NCI-H1092 treated with DMSO at 0.1 percent for 48 hours (cell line): ENCODE measurements around the gene BANF1.
A peak's percentile ranks its signal among the peaks of the same experiment; 100 is the strongest.

ENCODE experiments used
- DNase-seq: peaks from one replicate; lab custom pipeline; 2025; lab: John Stamatoyannopoulos, UW

BANF1 gene, protein sequence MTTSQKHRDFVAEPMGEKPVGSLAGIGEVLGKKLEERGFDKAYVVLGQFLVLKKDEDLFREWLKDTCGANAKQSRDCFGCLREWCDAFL

DNA sequence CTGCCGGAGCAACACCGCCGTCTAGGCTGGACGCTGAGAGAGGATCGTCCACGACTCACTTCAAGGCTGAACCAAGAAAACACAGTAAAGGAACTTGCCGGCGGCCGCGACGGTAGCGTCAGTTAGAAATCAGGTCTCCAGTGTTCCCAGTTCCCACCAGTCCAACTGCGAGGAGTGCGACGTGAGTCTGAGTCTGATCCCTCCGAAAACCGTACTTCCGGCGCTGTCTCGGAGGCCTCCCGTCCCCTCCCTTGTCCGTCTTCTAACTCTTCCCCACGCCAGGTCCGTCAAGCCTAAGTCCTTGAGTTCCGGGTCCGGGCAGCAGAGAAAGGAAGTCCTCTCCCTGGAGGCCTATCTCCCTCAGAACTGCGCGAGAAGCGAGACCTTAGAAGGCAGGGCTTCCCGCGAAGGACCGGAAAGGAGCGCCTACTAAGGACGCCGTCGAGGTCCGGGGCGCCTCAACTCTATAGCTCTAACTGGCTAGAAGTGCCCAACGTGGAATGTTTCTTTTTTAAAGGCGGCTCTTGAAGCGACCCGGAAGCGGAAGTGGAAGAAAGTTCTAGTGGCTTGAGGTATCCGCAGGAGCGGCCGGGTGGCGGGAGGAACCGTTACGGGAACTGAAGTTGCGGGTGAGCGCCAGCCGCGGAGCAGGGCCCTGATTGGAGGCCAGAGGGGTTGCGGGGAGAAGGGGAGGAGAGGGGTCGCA lies at the start of gene BANF1, which contains the start of gene EIF1AD:
TSS of gene BANF1 (plus strand) at position 562 of the 706 bp plus-strand sequence. CDS start 748 bp downstream, outside the sequence.
TSS of gene EIF1AD (minus strand) at position 216 of the 706 bp plus-strand sequence. CDS start 1,768 bp downstream, outside the sequence.
- DNase-seq = peak; percentile 99

DNA sequence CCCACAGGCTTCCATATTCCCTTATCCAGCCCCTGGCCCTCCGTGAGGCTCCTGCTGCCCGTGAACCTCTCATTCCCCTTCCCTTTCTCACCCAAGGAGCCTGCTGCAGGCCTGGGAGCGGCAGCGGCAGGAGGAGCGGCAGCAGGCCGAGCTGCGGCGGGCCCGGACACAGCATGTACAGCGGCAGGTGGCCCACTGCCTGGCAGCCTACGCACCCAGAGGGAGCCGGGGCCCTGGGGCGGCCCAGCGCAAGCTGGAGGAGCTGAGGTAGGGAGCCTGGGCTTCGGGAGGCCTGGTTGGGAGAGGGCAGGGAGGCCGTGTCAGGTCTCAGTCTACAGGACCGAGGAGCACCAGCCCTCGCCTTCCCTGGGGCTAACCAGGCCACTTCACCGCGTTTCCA lies 48.8 kb upstream of the BANF1 start:
- no peak for DNase-seq

DNA sequence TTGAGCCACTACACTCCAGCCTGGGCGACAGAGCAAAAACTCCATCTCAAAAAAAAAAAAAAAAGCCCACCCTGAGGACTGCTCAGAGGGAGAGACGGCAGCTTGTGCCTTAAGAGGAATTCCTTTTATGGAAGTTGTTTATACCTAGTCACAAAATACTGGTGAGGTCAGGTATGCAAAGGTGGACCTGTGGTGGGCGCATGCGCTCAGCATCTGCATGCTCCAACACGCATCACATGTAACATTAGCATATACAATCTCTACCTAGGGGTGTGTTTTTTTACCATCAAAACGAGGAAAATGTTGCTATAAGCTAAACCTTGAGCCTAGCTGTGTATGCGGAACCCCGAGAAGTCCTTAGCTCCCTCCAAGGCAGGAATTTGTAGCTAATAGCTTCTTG lies 47.5 kb upstream of the BANF1 start:
- DNase-seq = no peak

DNA sequence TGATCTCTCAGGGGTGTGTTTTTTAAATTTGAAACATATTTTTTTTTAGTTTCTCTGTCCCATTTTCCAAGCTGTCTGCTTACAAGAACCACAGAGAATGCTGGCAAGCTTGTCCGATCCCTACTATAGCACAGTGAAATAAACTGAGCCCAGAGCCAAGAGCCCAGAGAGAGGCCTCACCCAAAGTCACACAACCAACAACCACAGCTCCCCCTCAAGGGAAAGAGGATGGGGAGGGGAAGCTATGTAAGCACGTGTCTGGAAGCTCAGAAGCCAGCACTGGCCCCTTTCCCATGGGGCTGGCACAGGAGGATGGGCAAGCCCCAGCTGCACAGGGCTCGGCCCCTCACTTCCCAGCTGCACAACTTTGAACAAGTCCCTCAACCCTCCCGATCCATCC lies 44.0 kb upstream of the BANF1 start:
- DNase-seq = no peak

DNA sequence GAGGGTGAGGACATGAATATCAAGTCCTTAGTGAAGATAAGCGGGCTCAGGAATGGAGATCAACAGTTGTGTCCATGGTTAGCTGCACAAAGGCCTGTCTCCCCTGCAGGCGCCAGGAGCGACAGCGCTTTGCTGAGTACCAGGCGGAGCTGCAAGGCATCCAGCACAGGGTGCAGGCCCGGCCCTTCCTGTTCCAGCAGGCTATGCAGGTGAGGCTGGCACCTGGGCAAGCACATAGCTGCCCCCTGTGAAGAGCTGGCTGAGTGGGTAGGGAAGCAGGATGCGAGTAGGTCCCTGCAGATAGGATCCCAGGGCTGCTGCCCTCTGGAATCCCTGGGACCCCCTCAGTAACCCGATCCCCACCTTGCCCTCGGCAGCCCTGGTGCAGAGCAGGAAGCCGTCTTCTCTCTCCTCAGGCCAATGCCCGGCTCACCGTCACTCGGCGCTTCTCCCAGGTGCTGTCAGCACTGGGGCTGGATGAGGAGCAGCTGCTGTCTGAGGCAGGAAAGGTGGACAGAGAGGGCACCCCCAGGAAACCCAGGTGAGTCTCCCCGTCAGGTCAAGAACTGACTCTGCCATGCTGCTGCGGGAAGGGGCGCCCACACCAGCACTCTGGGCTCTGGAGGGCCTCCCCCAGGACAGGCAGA lies 43.4 kb upstream of the BANF1 start:
- no peak for DNase-seq

DNA sequence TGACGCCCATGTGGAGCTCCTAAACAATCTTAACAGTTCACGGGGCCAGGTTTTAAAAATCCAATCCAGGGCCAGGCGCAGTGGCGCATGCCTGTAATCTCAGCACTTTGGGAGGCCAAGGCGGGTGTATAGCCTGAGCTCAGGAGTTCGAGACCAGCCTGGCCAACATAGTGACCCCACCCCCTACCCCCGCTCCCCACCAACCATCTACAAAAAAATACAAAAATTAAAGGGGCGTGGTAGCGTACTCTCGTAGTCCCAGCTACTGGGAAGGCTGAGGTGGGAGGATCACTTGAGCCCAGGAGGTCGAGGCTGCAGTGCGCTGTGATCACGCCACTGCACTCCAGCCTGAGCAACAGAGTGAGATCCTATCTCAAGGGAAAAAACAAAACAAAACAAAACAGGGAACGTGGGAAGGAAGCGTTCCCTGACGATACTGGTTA lies 41.5 kb upstream of the BANF1 start:
- no peak for DNase-seq

DNA sequence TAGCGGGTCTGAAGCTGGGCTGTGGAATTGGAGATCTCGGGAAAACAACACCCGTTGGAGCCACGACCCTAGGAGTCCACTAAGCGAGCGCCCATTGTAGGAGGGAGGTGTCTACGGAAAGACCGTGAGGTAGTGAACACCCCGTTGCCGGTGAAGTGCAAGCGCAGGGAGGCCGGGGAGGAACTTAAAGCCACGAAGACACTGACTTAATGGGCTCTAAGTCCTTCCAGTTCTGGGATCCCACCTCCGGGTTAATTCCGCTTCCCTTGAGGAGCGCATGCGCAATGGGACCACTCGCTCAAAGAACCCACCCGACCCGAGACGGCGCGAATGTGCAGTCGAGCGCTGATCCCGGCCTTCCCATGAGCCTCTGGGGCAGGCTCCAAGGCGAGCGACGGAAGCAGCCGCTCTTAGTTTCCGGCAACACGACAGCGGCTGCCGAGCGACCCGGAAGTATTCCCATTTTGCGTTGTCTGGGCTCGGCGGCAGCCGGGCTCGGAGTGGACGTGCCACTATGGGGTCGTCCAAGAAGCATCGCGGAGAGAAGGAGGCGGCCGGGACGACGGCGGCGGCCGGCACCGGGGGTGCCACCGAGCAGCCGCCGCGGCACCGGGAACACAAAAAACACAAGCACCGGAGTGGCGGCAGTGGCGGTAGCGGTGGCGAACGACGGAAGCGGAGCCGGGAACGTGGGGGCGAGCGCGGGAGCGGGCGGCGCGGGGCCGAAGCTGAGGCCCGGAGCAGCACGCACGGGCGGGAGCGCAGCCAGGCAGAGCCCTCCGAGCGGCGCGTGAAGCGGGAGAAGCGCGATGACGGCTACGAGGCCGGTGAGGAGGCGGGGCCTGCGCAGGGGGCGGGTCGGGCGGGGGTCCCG lies 40.8 kb upstream of the BANF1 start, which contains the start of gene SART1:
TSS of gene SART1 (plus strand) at position 468 of the 874 bp plus-strand sequence. CDS start at position 515, 47 bp downstream.
- DNase-seq = peak; percentile 99

DNA sequence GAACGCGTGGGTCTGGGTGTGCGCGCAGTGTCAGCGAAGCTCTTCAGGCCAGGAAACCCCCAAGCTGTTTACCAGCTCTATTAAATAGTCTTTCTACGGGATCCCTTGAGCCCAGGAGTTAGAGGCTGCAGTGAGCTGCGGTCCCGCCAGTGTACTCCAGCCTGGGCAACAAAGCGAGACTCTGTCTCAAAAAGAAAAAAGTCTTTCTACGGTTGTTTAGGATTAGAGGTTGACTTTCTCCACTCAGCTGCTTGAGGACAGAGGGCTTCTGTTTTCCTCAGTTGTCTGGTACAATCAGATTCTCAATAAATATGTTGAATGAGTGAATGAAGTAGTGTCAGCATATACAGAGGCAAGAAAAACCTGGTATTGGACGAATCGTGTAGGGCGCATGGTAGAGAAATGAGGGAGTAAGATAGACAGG lies 40.1 kb upstream of the BANF1 start:
- DNase-seq = no peak

DNA sequence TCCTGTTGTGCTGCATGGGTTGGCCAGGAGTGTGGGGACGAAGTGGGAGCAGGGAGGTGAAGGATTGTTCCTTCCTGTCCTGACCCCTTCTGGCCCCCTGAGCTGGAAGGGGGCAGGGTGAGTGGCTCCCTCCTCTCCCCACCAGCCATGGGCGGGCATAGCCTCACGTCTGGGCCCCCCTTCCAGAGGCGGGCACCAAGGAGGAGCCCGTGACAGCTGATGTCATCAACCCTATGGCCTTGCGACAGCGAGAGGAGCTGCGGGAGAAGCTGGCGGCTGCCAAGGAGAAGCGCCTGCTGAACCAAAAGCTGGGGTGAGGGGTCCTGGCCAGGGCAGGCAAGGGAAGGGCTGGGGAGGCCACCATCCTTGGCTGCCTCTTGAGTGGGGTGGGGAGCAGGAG lies 37.4 kb upstream of the BANF1 start:
- DNase-seq = no peak

DNA sequence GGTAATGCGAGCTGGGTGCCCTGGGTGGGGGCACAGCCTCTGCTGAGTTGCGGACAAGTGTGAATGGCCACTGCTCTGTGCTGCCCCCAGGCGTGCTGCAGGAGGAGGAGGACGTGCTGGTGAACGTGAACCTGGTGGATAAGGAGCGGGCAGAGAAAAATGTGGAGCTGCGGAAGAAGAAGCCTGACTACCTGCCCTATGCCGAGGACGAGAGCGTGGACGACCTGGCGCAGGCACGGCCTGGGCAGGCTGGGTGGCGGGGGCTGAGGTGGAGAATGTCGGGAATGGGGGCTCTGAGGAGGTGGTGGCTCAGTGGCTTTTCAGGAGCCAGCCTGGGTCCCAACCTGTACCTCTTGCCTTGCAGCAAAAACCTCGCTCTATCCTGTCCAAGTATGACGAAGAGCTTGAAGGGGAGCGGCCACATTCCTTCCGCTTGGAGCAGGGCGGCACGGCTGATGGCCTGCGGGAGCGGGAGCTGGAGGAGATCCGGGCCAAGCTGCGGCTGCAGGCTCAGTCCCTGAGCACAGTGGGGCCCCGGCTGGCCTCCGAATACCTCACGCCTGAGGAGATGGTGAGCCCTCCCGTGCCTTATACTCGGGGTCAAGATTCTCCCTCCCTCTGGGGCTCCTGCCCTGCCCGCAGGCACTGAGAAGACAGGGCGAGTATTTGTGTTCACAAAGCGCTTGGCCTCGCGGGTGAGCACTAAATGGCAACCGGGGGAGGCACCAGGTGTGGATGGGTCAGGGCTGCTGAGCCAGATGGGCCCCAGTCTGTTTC lies 36.1 kb upstream of the BANF1 start:
- DNase-seq = no peak

DNA sequence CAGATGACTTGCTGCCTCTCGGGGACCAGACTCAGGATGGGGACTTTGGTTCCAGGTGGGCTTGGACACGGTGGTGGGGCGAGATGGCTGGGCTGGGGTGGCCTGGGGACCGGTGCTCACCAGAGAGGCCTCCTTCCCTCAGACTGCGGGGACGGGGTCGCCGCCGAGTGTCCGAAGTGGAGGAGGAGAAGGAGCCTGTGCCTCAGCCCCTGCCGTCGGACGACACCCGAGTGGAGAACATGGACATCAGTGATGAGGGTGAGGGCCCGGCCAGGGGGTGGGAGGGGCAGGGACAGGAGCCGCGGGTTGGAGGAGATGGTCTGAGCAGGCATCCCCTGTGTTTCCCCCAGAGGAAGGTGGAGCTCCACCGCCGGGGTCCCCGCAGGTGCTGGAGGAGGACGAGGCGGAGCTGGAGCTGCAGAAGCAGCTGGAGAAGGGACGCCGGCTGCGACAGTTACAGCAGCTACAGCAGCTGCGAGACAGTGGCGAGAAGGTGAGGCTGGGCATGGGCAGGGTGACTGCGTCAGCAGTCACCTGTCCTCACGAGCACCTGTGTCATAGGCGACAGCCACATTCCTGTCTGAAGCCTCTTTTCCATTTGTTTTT lies 34.9 kb upstream of the BANF1 start:
- DNase-seq = no peak

DNA sequence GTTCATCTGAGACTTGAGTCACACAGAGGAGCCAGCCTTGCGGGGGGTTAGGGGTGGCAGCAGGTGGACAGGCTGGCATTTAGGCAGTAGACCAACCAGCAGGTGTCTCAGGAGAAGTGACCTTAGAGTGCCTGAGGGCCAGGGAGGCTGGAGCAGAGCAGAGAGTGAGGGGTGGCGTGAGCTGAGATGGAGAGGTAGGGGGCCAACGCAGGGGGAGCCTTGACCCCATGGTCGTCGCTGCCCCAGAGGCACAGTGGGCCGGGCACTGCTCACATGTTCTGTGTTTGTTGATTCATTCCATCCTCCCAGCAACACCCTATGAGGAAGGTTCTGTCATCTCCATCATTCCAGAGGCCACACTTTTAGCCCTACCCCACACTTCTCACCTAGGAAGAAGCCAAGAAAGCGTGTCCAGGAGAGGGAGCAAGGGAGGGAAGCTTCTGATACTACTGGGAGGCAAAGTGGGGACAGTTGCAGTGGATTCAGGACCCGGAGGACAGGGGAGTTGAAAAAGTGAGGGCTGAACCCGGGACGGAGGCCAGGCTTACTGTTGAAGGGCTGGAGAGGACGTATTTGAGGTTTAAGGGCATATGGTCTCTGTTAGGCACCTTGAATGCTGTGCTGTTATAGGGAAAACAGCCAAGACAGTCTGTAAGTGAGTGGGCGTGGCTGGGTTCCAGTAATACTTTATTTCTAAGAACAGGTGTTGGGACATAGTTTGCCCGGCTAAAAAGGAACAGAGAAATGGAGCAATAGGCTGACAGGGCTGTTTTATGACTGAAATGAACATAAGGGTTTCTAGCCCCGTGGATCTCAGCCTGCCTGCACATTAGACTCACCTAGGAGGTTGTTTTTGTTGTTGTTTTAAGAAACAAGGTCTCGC lies 33.5 kb upstream of the BANF1 start:
- no peak for DNase-seq

DNA sequence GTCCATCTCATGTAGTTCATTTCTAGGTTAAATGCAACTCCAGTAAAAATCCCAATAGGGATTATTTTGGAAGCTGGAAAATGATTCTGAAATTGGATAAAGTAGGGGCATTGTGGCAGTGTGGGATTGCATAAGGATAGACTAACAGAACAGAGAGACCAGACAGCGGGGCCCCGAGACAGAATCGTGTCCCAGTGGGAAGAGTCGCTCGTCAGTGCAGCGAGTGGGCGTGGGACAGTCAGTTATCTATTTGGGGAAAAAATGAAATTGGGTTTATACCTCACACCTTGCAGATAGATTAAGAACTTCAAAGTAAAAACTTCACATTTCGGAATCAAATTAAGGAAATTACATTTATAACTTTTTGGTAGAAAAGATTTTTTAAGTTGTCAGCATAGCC lies 30.2 kb upstream of the BANF1 start:
- no peak for DNase-seq

DNA sequence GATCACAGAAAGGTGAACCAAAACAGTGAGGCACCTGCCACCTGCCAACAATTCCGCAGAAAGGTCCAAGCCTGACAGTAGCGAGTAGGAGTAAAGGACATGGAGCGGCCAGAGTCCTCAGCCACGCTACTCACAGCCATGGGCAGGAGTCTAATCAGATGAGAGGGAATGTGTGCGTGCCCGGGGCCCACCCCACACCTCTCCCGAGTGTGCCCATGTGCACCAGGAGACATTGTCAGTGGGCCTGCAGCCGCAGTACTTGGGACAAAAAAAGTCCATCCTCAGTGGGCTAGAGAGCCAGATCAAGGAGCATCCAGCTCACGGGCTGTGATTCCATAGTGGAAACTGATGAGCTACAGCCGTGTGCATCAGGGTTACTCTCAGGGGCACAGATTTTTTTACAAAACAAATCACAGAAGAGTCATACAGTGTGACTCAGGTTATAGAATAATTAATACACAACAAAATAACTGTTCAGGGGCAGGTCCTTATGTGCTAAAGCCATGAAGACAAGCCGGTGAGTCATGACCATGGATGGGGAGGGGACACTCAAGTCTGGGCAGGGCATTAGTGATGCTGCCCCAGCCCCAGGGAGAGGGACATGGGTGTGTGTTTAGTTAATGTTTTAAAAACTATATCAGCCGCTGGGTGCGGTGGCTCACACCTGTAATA lies 28.7 kb upstream of the BANF1 start:
- no peak for DNase-seq

DNA sequence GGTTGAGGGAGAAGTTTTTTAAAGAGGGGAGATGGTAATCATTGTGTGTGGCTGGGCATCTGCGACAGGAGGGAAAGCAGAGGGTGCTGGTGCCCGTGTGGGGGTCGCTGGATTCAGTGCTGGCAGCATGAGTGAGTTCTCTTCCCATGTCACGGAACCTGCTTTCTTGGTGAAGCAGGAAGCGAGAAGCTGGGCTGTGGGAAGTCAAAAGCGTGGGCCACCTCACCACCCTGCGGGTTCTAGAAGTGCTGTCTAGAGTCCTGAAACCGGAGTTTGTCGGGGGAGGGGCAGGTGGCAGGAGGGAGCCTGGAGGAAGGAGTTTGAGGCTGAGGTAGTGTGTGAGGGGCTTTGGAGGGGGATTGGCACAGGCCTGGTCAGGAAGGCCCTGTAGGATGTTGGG lies 26.5 kb upstream of the BANF1 start:
- DNase-seq = no peak

DNA sequence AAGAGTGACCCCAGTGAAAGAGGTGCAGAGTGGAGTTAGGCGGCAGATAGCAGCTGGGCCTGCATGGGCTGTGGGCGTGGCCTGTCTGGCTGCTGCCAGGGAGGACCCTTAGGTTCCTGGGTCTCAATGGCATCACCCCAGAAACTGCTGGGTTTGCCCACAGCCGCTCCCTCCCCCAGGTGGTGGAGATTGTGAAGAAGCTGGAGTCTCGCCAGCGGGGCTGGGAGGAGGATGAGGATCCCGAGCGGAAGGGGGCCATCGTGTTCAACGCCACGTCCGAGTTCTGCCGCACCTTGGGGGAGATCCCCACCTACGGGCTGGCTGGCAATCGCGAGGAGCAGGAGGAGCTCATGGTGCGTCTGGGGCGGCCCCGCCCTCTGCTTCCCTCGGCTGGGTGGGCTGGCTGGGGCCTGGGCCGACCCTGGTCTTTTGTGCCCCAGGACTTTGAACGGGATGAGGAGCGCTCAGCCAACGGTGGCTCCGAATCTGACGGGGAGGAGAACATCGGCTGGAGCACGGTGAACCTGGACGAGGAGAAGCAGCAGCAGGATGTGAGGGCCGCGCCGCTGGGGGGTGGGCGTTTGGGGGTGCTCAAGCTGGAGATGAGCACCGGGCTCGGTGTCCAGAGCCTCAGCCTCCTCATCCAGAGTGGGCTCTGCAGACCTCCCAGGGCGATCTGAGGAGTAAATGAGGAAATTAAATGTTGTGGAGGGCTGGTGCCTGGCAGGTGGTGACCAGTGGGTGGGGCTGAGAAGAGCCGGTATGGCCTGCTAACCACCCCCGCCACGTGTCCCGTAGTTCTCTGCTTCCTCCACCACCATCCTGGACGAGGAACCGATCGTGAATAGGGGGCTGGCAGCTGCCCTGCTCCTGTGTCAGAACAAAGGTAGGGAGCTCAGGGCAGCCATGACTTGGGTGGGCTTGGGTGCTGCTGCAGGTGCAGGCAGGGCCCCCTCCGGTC lies 25.8 kb upstream of the BANF1 start:
- DNase-seq = no peak

DNA sequence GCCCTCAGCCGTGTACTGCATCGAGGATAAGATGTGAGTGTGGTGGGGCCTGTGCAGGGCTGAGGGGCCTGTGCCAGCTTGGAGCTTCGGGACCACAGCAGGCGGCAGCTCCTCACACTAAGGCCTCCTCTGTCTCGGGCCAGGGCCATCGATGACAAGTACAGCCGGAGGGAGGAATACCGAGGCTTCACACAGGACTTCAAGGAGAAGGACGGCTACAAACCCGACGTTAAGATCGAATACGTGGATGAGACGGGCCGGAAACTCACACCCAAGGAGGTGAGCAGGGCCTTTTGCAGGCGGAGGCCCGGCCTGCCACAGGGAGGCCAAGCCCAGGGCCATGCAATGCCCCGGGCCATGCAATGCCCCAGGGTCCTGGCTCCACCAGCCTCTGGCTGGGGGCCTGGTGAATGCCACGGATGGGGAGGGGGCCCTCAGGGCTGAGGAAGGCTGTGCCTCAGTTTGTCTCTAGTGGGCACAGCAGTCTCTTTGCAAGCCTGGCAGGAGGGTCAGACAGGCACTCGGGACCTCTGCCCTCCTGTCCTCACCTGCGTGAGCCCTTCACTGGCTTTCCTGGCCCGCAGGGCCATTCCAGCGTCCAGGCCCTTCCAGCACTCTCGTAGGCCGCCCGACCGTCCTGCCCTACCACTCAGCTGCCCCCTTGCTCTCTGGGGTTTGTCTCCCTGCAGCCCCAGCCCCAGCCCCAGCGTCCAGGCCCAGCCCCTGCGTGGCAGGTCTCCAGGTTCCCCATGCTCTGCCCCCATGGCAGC lies 24.5 kb upstream of the BANF1 start:
- DNase-seq = no peak
